ENCODE data around the gene CEL. TPM values are rescaled to one million over a fixed set of nuclear protein-coding genes. Genes with fewer than 3 reads are reported as not detected.

Gene CEL
- total and polyA plus RNA-seq, 9 donors, result 0.97 to 12.0 (median 1.9) TPM

DNA sequence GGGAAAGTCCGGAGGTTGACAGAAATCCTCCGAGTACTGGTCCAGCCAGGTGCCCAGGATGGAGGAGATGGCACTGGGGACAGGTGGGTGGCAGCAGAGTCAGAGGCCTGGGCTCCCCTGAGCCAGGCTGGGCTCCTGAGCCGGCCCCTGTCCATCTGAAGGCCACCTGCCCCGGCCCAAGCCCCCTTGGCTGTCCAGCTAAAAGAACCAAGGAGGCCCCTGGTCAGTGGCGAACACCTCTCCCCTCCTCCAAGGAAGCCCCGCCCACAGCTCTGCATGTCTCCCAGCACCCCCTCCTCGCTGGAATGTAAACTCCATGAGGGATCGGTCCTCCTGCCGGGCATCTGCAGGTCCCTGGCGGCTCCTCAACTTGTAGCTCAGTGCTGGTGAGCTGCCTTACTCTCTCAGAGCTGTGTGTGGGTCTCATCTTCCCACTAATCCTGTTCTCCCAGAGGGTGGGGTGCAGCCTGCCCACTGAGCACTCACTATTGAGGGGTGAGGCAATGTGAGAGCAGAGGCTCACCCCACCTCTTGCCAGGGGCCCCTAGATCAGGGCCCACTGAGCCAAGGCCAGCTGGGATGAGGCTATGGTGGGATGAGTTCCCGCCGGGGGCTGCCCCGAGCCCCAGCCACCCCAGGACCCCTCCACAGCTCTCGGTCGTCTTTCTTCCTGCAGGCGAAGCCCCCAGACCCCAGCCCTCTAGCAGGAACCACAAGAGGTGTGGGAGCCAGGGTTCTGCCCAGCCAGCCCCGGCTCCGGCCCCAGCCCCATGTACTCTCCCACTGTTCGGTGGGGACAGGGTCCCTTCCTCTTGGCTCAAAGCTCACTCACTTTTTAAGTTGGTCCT is 47.2 kb downstream of the CEL start:
- Histone ChIP-seq H3K36me3 (ENCODE audit: control insufficient read depth, insufficient read depth, low read length) (peaks cover 78% of the 10 kb centered on the region), H3K4me1 (ENCODE audit: control insufficient read depth, insufficient read depth, low read length) (peaks cover 20% of the 10 kb centered on the region), H3K27me3 (ENCODE audit: control insufficient read depth, insufficient read depth, low read length) (no peaks in the 10 kb centered on the region), H3K9me3 (replicated peaks; ENCODE audit: control insufficient read depth, low read depth, low read length) (no peaks in the 10 kb centered on the region), H3K27ac (ENCODE audit: low read length) (no peak overlapping the region), H3K4me3 (ENCODE audit: low read length) (no peak overlapping the region)
- DNase-seq, result no peak
- WGBS (ENCODE audit: insufficient coverage), result 91% methylated on average over 11 of the region's 19 CpGs

DNA sequence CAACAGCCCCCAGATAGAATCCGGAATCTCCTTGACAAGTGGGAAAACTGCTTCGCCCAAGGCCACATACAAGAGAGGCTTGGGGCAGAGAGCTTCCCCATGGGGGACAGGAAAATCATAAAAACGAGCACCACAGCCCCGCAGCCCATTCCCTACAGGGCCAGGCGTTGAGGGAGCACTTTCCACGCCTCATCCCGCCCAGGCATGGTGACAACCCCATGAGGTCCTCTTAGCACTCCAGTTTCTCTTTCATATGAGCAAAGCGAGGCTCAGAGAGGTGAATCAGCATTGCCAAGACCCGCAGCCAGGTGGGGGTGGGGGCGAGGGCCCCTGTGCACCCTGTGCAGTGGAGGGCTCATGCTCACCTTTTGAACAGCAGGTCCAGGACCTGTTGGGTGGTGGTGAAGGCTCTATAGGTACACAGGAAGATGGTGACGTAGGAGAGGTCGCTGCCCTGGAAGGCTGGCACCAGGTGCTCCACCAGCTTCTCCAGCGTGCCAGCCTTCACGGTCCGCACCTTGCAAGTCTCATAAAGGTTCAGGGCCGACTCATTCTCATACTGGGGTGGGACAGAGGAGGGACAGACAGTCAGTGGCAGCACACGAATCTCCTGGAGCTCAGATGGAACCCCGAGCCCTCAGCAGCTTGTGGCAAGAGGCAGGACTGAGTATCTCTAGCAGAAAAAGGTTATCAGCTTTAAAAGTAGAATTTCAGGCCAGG is 48.3 kb downstream of the CEL start:
- no peaks in the 10 kb centered on the region for H3K9me3 ChIP-seq (replicated peaks; ENCODE audit: control insufficient read depth, low read depth, low read length)
- WGBS (ENCODE audit: insufficient coverage), result 92% methylated on average over 18 of the region's 18 CpGs

DNA sequence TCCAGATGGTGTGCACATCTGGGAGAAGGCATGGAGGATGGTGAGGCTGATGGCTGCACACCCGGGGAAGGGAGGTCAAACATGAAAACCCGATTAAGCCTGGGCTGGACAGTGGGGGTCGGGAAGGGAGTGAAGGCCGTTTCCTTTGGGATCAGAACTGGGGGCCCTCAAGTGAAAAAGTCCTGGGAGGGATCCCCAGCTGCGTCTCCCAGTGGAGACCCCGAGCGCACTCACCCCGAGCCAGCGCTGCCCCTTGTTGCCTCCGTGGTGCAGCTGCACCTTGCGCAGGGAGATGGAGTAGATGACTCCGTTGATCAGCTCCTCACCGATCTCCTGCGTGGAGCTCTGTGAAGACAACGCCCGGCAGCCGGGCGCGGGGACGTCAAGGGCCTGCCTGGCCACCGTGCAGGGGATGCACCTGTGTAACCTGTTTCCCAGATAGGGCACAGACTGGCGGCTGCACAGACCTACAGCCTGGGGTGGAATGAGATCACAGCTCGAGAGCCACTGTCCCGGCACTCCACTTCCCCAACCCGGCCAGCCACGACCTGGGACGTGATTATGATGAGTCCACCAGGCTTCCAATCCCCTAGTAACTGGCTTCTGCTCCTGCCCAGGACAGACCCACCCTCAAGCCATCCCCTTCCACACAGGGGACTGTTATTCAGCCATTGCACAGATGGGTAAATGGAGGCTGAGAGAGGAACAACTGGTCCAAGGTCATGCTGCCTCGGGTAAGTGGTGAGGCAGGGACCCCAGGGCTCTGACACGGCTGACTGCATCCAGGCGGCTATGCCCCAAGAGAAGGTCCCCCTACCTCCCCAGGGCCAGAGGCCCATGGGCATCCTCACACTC is 50.3 kb downstream of the CEL start:
- Histone ChIP-seq H3K36me3 (ENCODE audit: control insufficient read depth, insufficient read depth, low read length) (peaks cover 61% of the 10 kb centered on the region), H3K9me3 (replicated peaks; ENCODE audit: control insufficient read depth, low read depth, low read length) (no peaks in the 10 kb centered on the region), H3K27ac (ENCODE audit: low read length) (peak overlapping the region; percentile 91), H3K4me3 (ENCODE audit: low read length) (no peak overlapping the region), H3K27me3 (ENCODE audit: control insufficient read depth, insufficient read depth, low read length) (no peaks in the 10 kb centered on the region), H3K4me1 (ENCODE audit: control insufficient read depth, insufficient read depth, low read length) (peaks cover 50% of the 10 kb centered on the region)
- 85% methylated on average over 25 of the region's 30 CpGs for WGBS (ENCODE audit: insufficient coverage)
- no peak for DNase-seq

More for the DNA sequence above, 48.3 kb downstream of the CEL start:
- DNase-seq, result no peak
- Histone ChIP-seq H3K27me3 (ENCODE audit: control insufficient read depth, insufficient read depth, low read length) (no peaks in the 10 kb centered on the region), H3K36me3 (ENCODE audit: control insufficient read depth, insufficient read depth, low read length) (peaks cover 68% of the 10 kb centered on the region), H3K27ac (ENCODE audit: low read length) (no peak overlapping the region), H3K4me3 (ENCODE audit: low read length) (no peak overlapping the region), H3K4me1 (ENCODE audit: control insufficient read depth, insufficient read depth, low read length) (peaks cover 31% of the 10 kb centered on the region)

- Histone ChIP-seq H3K36me3 (ENCODE audit: control insufficient read depth, insufficient read depth, low read length) (peaks cover 55% of the 10 kb centered on the region), H3K9me3 (replicated peaks; ENCODE audit: control insufficient read depth, low read depth, low read length) (no peaks in the 10 kb centered on the region), H3K27ac (ENCODE audit: low read length) (peak overlapping the region; percentile 91), H3K27me3 (ENCODE audit: control insufficient read depth, insufficient read depth, low read length) (no peaks in the 10 kb centered on the region), H3K4me1 (ENCODE audit: control insufficient read depth, insufficient read depth, low read length) (peaks cover 56% of the 10 kb centered on the region), H3K4me3 (ENCODE audit: low read length) (no peak overlapping the region)
- peak; percentile 76 for DNase-seq
- 68% methylated on average over 5 of the region's 7 CpGs for WGBS (ENCODE audit: insufficient coverage)
Observed at GRCh38 chr9:133112663-133113026, 50.9 kb downstream of the CEL start.

DNA sequence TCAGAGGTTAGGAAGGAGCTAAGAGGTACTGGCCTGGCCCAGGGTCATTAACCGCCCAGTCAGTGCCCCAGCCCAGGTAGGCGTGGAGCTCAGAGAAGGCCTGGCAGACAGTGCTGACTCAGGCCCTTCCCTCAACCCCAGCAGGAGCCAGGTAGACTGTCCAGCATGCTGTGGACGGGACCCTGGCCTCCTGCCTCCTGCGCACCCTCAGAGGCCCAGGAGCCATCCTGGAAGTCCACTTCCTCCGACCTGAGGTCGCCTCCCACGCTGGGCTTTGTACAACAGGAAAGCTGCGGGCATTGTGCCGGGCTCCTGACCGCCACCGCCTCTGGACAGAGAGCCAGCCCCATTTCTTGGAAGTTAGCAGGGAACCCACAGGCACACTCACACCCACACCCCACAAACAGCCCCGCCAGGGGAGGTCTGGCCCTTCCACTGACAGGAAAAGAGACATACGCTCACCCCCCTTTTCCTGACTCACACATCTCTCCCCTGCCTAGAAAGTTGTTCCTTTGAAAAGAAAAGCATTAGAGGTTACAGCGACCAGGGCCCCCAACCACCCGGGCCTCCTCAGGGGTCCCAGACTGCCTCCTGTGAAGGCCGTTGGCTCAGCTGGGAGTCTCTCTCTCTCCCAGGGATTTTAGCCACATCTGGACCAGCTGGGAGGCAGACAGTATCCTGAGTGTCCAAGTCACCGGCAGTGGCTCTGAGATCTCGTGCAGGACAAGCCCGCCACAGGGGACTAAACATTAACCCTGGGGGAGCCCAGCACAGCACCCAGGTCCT is 51.6 kb downstream of the CEL start:
- 48% methylated on average over 17 of the region's 19 CpGs for WGBS (ENCODE audit: insufficient coverage)
- Histone ChIP-seq H3K9me3 (replicated peaks; ENCODE audit: control insufficient read depth, low read depth, low read length) (no peaks in the 10 kb centered on the region), H3K27me3 (ENCODE audit: control insufficient read depth, insufficient read depth, low read length) (no peaks in the 10 kb centered on the region), H3K36me3 (ENCODE audit: control insufficient read depth, insufficient read depth, low read length) (peaks cover 48% of the 10 kb centered on the region), H3K27ac (ENCODE audit: low read length) (peak overlapping the region; percentile 91), H3K4me3 (ENCODE audit: low read length) (no peak overlapping the region), H3K4me1 (ENCODE audit: control insufficient read depth, insufficient read depth, low read length) (peaks cover 63% of the 10 kb centered on the region)
- no peak for DNase-seq

- Histone ChIP-seq H3K4me1 (ENCODE audit: control insufficient read depth, insufficient read depth, low read length) (peaks cover 72% of the 10 kb centered on the region), H3K4me3 (ENCODE audit: low read length) (no peak overlapping the region), H3K27ac (ENCODE audit: low read length) (peak overlapping the region; percentile 91), H3K36me3 (ENCODE audit: control insufficient read depth, insufficient read depth, low read length) (peaks cover 42% of the 10 kb centered on the region), H3K27me3 (ENCODE audit: control insufficient read depth, insufficient read depth, low read length) (peaks cover 2% of the 10 kb centered on the region), H3K9me3 (replicated peaks; ENCODE audit: control insufficient read depth, low read depth, low read length) (no peaks in the 10 kb centered on the region)
- peak; percentile 75 for DNase-seq
- 24% methylated on average over 13 of the region's 20 CpGs for WGBS (ENCODE audit: insufficient coverage)
Observed at GRCh38 chr9:133113949-133114885, 52.4 kb downstream of the CEL start.

GRCh38 chr9:133114886-133115603 is 53.3 kb downstream of the CEL start:
- H3K36me3 ChIP-seq (ENCODE audit: control insufficient read depth, insufficient read depth, low read length), result peaks cover 33% of the 10 kb centered on the region
- H3K4me3 ChIP-seq (ENCODE audit: low read length), result no peak overlapping the region
- peaks cover 80% of the 10 kb centered on the region for H3K4me1 ChIP-seq (ENCODE audit: control insufficient read depth, insufficient read depth, low read length)
- H3K9me3 ChIP-seq (replicated peaks; ENCODE audit: control insufficient read depth, low read depth, low read length), result no peaks in the 10 kb centered on the region
- H3K27me3 ChIP-seq (ENCODE audit: control insufficient read depth, insufficient read depth, low read length), result peaks cover 2% of the 10 kb centered on the region
- 70% methylated on average over 15 of the region's 19 CpGs for WGBS (ENCODE audit: insufficient coverage)
- DNase-seq, result no peak
- peak overlapping the region; percentile 91 for H3K27ac ChIP-seq (ENCODE audit: low read length)

DNA sequence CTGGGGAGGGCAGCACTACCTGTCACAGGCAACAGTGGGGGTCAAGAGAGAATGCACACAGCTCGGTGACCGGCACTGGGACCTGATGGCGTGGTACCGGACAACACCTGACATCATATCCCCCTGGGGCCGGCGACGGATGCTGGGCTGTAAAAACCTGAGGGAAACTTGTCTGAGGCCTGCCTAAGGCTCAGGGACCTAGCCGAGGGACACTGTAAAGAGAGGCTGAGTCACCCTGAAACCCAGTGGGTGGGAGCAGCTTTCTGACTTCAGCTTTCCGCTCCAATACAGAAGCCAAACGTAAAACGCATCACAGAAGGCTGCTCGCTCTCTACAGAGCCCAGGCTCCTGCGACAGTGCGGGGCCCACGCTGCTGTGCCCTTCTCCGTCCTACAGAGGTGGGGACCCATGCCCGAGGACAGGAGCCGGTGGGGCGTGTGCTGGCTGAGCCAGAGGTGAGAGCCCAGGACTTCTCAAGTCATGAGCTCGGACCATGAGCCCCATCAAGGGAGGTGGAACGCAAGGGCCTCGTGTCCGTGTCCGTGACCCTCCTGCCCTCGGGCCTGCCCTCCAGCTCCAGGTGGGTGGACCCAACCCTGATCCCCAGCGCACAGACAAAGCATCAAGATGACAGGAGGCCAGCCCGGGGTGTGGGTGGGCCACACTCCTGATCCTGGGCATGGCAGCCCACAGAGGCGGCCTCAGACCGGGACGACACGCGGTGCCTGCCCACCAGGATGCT is 54.0 kb downstream of the CEL start:
- Histone ChIP-seq H3K27me3 (ENCODE audit: control insufficient read depth, insufficient read depth, low read length) (peaks cover 2% of the 10 kb centered on the region), H3K4me3 (ENCODE audit: low read length) (no peak overlapping the region), H3K27ac (ENCODE audit: low read length) (peak overlapping the region; percentile 91), H3K36me3 (ENCODE audit: control insufficient read depth, insufficient read depth, low read length) (peaks cover 26% of the 10 kb centered on the region), H3K4me1 (ENCODE audit: control insufficient read depth, insufficient read depth, low read length) (peaks cover 85% of the 10 kb centered on the region), H3K9me3 (replicated peaks; ENCODE audit: control insufficient read depth, low read depth, low read length) (no peaks in the 10 kb centered on the region)
- DNase-seq, result no peak
- 79% methylated on average over 29 of the region's 32 CpGs for WGBS (ENCODE audit: insufficient coverage)

Data from muscle of leg (tissue), 11 donors.